Endothelial cell of umbilical vein (primary cell): ENCODE data around the gene FAM3B. TPM values are rescaled to one million over a fixed set of nuclear protein-coding genes. Genes with fewer than 3 reads are reported as not detected.

Experiments used
- BruUV-seq: library from RNA; stranded (reverse); fragments of 400-500 nt; replicated peaks from 2 replicates; lab custom pipeline; 2021; lab: Mats Ljungman, UMichigan
- CTCF ChIA-PET: fragments of 300-600, 350-600 bp; sonication (Branson Sonifier 250); formaldehyde crosslinking; loops from one replicate; lab custom pipeline; 2021; ENCODE audit warnings: antibody characterized with exemption, inconsistent platforms; lab: Charles Lee
- POLR2A ChIA-PET: fragments of 300-600, 350-600 bp; sonication (Branson Sonifier 250); formaldehyde crosslinking; loops from one replicate; lab custom pipeline; 2021; ENCODE audit warnings: antibody characterized with exemption, inconsistent platforms; lab: Charles Lee
- DNase-seq: peaks from one replicate; pipeline ENCODE4 v3.0.0-alpha.2; 2011; ENCODE audit warnings: low read depth, low spot score
- FAIRE-seq: peaks from 2 replicates; lab custom pipeline; 2011; peaks lifted over from hg19 to GRCh38; lab: Jason Lieb, UNC
- H2AFZ ChIP-seq: 2 replicates; pipeline ENCODE4 v1.6.0; 2012; ENCODE audit warnings: low read depth, low read length, control low read depth, inconsistent platforms
- H3K27ac ChIP-seq: 2 replicates; pipeline ENCODE4 v1.5.1; 2011; ENCODE audit warnings: low read depth, mild to moderate bottlenecking, control low read depth, low read length, moderate library complexity; ENCODE audit not compliant: insufficient read depth
- H3K27me3 ChIP-seq, 2 experiments: 2 replicates each; pipeline versions ENCODE4 v1.6.0 to v1.6.1; 2011; ENCODE audit warnings: low read length in 2 of 2, mixed read lengths in 1 of 2; ENCODE audit not compliant: control insufficient read depth in 2 of 2, insufficient read depth in 2 of 2
- H3K36me3 ChIP-seq, 2 experiments: 2 replicates in 1 of 2; 3 replicates in 1 of 2; pipeline ENCODE4 v1.5.1; 2011; ENCODE audit warnings: low read length in 2 of 2, mild to moderate bottlenecking in 1 of 2, moderate library complexity in 1 of 2; ENCODE audit not compliant: control insufficient read depth in 2 of 2, insufficient read depth in 2 of 2; ENCODE audit errors: extremely low read depth in 1 of 2
- H3K4me1 ChIP-seq: 3 replicates; pipeline ENCODE4 v1.5.1; 2011; ENCODE audit warnings: mild to moderate bottlenecking, low read length; ENCODE audit not compliant: control insufficient read depth, insufficient read depth; ENCODE audit errors: extremely low read depth
- H3K4me2 ChIP-seq: 2 replicates; pipeline ENCODE4 v1.6.1; 2011; ENCODE audit warnings: low read length, control low read depth, mixed read lengths; ENCODE audit not compliant: insufficient read depth
- H3K4me3 ChIP-seq, 3 experiments: fragments of 200-600 bp in 1 of 3; sonication (generic), shearing (Covaris generic) in 1 of 3; replicated peaks in 1 of 3; 2 replicates each; pipeline ENCODE4 v1.5.1; 2011 to 2016; ENCODE audit warnings: control low read depth in 3 of 3, low read length in 3 of 3, mild to moderate bottlenecking in 2 of 3, inconsistent platforms in 1 of 3, low read depth in 1 of 3, moderate library complexity in 1 of 3; ENCODE audit not compliant: insufficient read depth in 1 of 3
- H3K79me2 ChIP-seq: 2 replicates; pipeline ENCODE4 v1.6.0; 2012; ENCODE audit warnings: low read length, inconsistent platforms; ENCODE audit not compliant: control insufficient read depth, insufficient read depth
- H3K9ac ChIP-seq: replicated peaks from 2 replicates; pipeline ENCODE3; 2011; ENCODE audit warnings: low read length, control low read depth; ENCODE audit not compliant: insufficient read depth; ENCODE audit errors: extremely low read depth
- H3K9me1 ChIP-seq: replicated peaks from 3 replicates; pipeline ENCODE4 v1.6.0; 2011; ENCODE audit warnings: mild to moderate bottlenecking, low read length; ENCODE audit not compliant: control insufficient read depth, insufficient read depth; ENCODE audit errors: extremely low read depth
- H3K9me3 ChIP-seq: replicated peaks from 2 replicates; pipeline ENCODE4 v1.5.1; 2012; ENCODE audit warnings: low read length, inconsistent platforms; ENCODE audit not compliant: control insufficient read depth, insufficient read depth
- H4K20me1 ChIP-seq: replicated peaks from 2 replicates; pipeline ENCODE3; 2011; ENCODE audit warnings: mild to moderate bottlenecking, low read length; ENCODE audit not compliant: control insufficient read depth, insufficient read depth; ENCODE audit errors: extremely low read depth
- FOS ChIP-seq: IDR thresholded peaks from 2 replicates; pipeline ENCODE4 v1.6.1; 2011; ENCODE audit warnings: mild to moderate bottlenecking, low read length, moderate library complexity, borderline replicate concordance; ENCODE audit not compliant: insufficient read depth
- GATA2 ChIP-seq: IDR thresholded peaks from 2 replicates; pipeline ENCODE4 v1.7.0; 2011; ENCODE audit warnings: low read depth, mild to moderate bottlenecking, moderate library complexity, mixed read lengths, low read length; ENCODE audit not compliant: insufficient read length, insufficient read depth
- JUN ChIP-seq: IDR thresholded peaks from 2 replicates; pipeline ENCODE4 v1.6.1; 2011; ENCODE audit warnings: borderline replicate concordance, low read depth; ENCODE audit not compliant: insufficient read length, insufficient read depth
- MYC ChIP-seq: IDR thresholded peaks from one replicate; pipeline ENCODE4 v1.6.1; 2011; ENCODE audit warnings: mild to moderate bottlenecking, low read depth, low read length
- POLR2A ChIP-seq: IDR thresholded peaks from 2 replicates; pipeline ENCODE4 v1.6.1; 2012; ENCODE audit warnings: low read depth, mild to moderate bottlenecking, control low read depth, low read length
- POLR2AphosphoS5 ChIP-seq: IDR thresholded peaks from 2 replicates; pipeline ENCODE4 v1.6.1; 2012; ENCODE audit warnings: low read depth, mild to moderate bottlenecking, control low read depth, low read length, moderate library complexity; ENCODE audit not compliant: insufficient read depth
- dilution Hi-C: fragments of 300-500 bp; cut with MboI; formaldehyde crosslinking; loops from one replicate; pipeline ENCODE4 v1.15.0; 2019; ENCODE audit warnings: low sequenced_read_pairs; ENCODE audit not compliant: extremely low pct_ligation_motif_present
- intact Hi-C: fragments of 100-400 bp; cut with micrococcal nuclease; formaldehyde crosslinking; loops from one replicate; pipeline ENCODE4 v1.10.0; 2022
- polyA plus RNA-seq, 4 experiments: library from polyadenylated mRNA; depleted of rRNA in 3 of 4; stranded (reverse) in 3 of 4; unstranded in 1 of 4; fragments of >200 nt; gene quantifications; 2 replicates each; pipeline versions ENCODE4 v1.2.1 to v1.2.3, GENCODE V29; 2011 to 2012; ENCODE audit warnings: missing spikeins in 1 of 4
- total RNA-seq: library from RNA; stranded (reverse); gene quantifications from 2 replicates; pipeline ENCODE4 v1.2.3, GENCODE V29; 2021
- TF ChIP-seq, protein P1 (sequence below), 2 donors: IDR thresholded peaks; 1 replicate in 1 of 2; 2 replicates in 1 of 2; pipeline ENCODE4 v1.5.1; 2011; ENCODE audit warnings: low read length in 2 of 2, mild to moderate bottlenecking in 2 of 2, moderate library complexity in 2 of 2, control low read depth in 1 of 2, inconsistent platforms in 1 of 2, low read depth in 1 of 2; ENCODE audit not compliant: insufficient read depth in 1 of 2; ENCODE audit errors: extremely low read depth in 1 of 2

FAM3B gene
- total and polyA plus RNA-seq, 2 donors (not counting 3 experiments of a cell fraction or from before 2014, with no cell fraction given): not detected

DNA sequence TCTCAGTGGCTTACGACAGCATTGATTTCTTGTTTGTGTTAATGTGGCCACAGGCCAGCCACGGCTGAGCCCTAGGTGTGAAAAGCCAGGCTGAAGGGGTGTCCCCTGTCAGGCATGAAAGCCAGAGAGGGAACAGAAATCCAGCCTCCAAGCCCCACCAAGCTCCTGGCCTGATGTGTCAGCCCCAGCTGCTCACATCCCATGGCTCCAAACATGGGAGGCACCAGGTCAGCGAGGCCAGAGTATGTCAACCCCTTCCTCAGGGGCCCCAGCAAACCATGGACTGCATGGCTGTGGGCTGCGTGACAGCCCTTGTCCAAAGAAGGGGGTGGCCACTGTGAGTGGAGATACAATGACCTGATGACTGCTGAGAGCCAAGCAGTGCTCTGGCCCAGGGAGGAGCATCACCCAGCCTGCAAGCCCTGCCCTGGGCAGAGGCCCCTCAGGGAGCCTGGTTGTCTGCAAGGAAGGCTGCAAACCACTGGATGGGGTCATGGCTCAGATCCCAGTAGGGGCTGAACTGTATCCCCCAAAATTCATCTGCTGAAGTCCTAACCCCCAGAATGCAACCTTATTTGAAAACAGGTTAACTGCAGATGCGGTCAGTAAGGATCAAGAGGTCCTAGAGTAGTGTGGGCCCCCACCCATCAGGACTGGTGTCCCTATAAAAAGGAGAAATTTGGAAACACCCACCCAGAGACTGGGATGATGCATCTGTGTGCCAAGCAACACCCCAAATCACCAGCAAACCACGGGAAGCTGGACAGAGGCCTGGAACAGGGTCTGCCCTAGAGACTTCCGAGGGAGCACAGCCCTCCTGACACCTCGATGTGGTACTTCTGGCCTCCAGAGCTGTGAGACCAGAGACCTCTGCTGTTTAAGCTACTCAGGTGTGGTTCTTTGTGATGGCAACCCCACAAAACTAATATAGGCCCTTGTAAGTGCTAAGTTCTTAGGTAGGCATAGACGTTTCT, 41.9 kb downstream of the FAM3B start:
- dilution Hi-C loops: no loop called here
- Histone ChIP-seq H3K9me1 (no peaks in the 10 kb centered on the region), H3K79me2 (no peaks in the 10 kb centered on the region), H3K36me3 (no peaks in the 10 kb centered on the region), H3K9me3 (no peaks in the 10 kb centered on the region), H3K4me1 (no peaks in the 10 kb centered on the region), H3K4me2 (no peak overlapping the region), H3K27ac (no peak overlapping the region), H3K27me3 (no peaks in the 10 kb centered on the region), H4K20me1 (no peaks in the 10 kb centered on the region), H3K4me3 (no peak overlapping the region), H3K9ac (no peak overlapping the region), H2AFZ (no peak overlapping the region)
- POLR2A ChIA-PET: no interaction called here
- intact Hi-C loops: no loop called here
- TF ChIP-seq, protein P1, sequence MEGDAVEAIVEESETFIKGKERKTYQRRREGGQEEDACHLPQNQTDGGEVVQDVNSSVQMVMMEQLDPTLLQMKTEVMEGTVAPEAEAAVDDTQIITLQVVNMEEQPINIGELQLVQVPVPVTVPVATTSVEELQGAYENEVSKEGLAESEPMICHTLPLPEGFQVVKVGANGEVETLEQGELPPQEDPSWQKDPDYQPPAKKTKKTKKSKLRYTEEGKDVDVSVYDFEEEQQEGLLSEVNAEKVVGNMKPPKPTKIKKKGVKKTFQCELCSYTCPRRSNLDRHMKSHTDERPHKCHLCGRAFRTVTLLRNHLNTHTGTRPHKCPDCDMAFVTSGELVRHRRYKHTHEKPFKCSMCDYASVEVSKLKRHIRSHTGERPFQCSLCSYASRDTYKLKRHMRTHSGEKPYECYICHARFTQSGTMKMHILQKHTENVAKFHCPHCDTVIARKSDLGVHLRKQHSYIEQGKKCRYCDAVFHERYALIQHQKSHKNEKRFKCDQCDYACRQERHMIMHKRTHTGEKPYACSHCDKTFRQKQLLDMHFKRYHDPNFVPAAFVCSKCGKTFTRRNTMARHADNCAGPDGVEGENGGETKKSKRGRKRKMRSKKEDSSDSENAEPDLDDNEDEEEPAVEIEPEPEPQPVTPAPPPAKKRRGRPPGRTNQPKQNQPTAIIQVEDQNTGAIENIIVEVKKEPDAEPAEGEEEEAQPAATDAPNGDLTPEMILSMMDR (IDR thresholded peaks at IDR 0.05; ENCODE audit: extremely low read depth in 1 of 2, insufficient read depth in 1 of 2, low read depth in 1 of 2, low read length in 2 of 2): no peak
- TF ChIP-seq MYC: no peak
- TF ChIP-seq GATA2: no peak
- BruUV-seq: no TSS peak
- CTCF ChIA-PET: no interaction called here
- DNase-seq: no peak
- no peak for FAIRE-seq

DNA sequence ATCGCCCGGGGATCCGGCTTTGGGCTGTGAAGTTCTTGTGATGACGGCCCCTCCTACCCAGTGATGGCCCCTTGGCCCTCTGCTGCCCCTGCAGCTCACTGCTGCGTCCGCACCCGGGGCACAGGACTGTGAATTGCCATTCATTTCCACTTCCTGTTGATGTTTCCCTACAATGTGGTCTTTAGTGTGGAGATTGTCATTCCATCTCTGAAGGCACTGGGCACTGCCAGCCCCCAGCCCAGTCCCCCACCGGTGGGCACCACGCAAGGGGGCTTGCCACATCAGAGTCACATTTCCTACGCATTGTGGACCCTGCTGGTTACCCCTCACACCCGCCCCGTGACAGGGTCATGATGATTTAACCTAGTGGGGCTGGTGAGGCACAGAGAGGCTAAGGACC, 42.7 kb downstream of the FAM3B start:
- no TSS peak for BruUV-seq
- no peaks in the 10 kb centered on the region for H3K36me3 ChIP-seq
- H3K9ac ChIP-seq: no peak overlapping the region
- no peaks in the 10 kb centered on the region for H3K9me3 ChIP-seq
- FAIRE-seq (no peak), DNase-seq (no peak)
- no peaks in the 10 kb centered on the region for H3K79me2 ChIP-seq
- H3K27me3 ChIP-seq: no peaks in the 10 kb centered on the region
- dilution Hi-C loops (no loop called here), intact Hi-C loops (no loop called here)
- no peaks in the 10 kb centered on the region for H3K4me1 ChIP-seq
- no peak overlapping the region for H3K4me2 ChIP-seq
- H4K20me1 ChIP-seq: no peaks in the 10 kb centered on the region
- ChIA-PET POLR2A (no interaction called here), CTCF (no interaction called here)
- H3K9me1 ChIP-seq: no peaks in the 10 kb centered on the region
- no peak for TF ChIP-seq JUN
- TF ChIP-seq MYC: no peak
- TF ChIP-seq, protein P1 (IDR thresholded peaks at IDR 0.05; ENCODE audit: extremely low read depth in 1 of 2, insufficient read depth in 1 of 2, low read depth in 1 of 2, low read length in 2 of 2): no peak
- TF ChIP-seq POLR2A: no peak
- no peak for TF ChIP-seq FOS
- TF ChIP-seq POLR2AphosphoS5: no peak
- H3K27ac ChIP-seq: no peak overlapping the region
- H3K4me3 ChIP-seq: no peak overlapping the region
- H2AFZ ChIP-seq: no peak overlapping the region
